Measurements from ENCODE around the gene VKORC1L1.
"Not testable (repeated sequence)": the region's sequence is repeated elsewhere in the genome, so short reads cannot be mapped to it uniquely, and the experiment has no call there.

VKORC1L1 gene

GRCh38 chr7:65953001-65953720 lies 80.3 kb downstream of the VKORC1L1 start:
- Mint-ChIP-seq H3K4me1 (no peaks in the 10 kb centered on the region), H3K27me3 (no peaks in the 10 kb centered on the region), H3K27ac (no peak overlapping the region), H3K4me3 (no peak overlapping the region), H3K9me3 (no peaks in the 10 kb centered on the region)
- DNase-seq (no peak), ATAC-seq (no peak)

- Mint-ChIP-seq H3K4me1 (no peaks in the 10 kb centered on the region), H3K9me3 (no peaks in the 10 kb centered on the region), H3K27me3 (no peaks in the 10 kb centered on the region), H3K4me3 (no peak overlapping the region), H3K27ac (no peak overlapping the region)
- DNase-seq: no peak
- ATAC-seq: no peak
These were observed 81.1 kb downstream of the VKORC1L1 start for GRCh38 chr7:65953890-65954450.

- Mint-ChIP-seq H3K4me1 (no peaks in the 10 kb centered on the region), H3K9me3 (no peaks in the 10 kb centered on the region), H3K4me3 (no peak overlapping the region), H3K27me3 (no peaks in the 10 kb centered on the region), H3K27ac (no peak overlapping the region)
- DNase-seq (no peak), ATAC-seq (no peak)
These were observed 82.8 kb downstream of the VKORC1L1 start for GRCh38 chr7:65955718-65956117.

GRCh38 chr7:65960351-65961074 lies 87.6 kb downstream of the VKORC1L1 start:
- no peaks in the 10 kb centered on the region for H3K4me1 Mint-ChIP-seq
- no peak overlapping the region for H3K4me3 Mint-ChIP-seq
- DNase-seq: no peak
- H3K27me3 Mint-ChIP-seq: no peaks in the 10 kb centered on the region
- H3K27ac Mint-ChIP-seq: no peak overlapping the region
- no peaks in the 10 kb centered on the region for H3K9me3 Mint-ChIP-seq
- ATAC-seq: no peak

GRCh38 chr7:65962033-65962432 lies 89.2 kb downstream of the VKORC1L1 start:
- no peaks in the 10 kb centered on the region for H3K27me3 Mint-ChIP-seq
- H3K27ac Mint-ChIP-seq: peak overlapping the region in 1 of 2 donors; percentile 27
- H3K4me3 Mint-ChIP-seq: no peak overlapping the region
- ATAC-seq (no peak), DNase-seq (no peak)
- H3K9me3 Mint-ChIP-seq: no peaks in the 10 kb centered on the region
- no peaks in the 10 kb centered on the region for H3K4me1 Mint-ChIP-seq

- not testable (repeated sequence) for H3K4me3 Mint-ChIP-seq, H3K9me3 Mint-ChIP-seq, H3K4me1 Mint-ChIP-seq, H3K27me3 Mint-ChIP-seq, ATAC-seq, DNase-seq, H3K27ac Mint-ChIP-seq
These were observed 91.8 kb downstream of the VKORC1L1 start for GRCh38 chr7:65964671-65965070.

GRCh38 chr7:65966146-65966545 lies 93.3 kb downstream of the VKORC1L1 start:
- no peak for DNase-seq
- no peaks in the 10 kb centered on the region for H3K27me3 Mint-ChIP-seq
- no peak overlapping the region for H3K27ac Mint-ChIP-seq
- no peak for ATAC-seq
- H3K9me3 Mint-ChIP-seq: no peaks in the 10 kb centered on the region
- H3K4me1 Mint-ChIP-seq: no peaks in the 10 kb centered on the region
- no peak overlapping the region for H3K4me3 Mint-ChIP-seq

- H3K27me3 Mint-ChIP-seq: no peaks in the 10 kb centered on the region
- H3K27ac Mint-ChIP-seq: peak overlapping the region; percentile 81 to 90
- no peaks in the 10 kb centered on the region for H3K4me1 Mint-ChIP-seq
- no peak for ATAC-seq
- no peaks in the 10 kb centered on the region for H3K9me3 Mint-ChIP-seq
- no peak overlapping the region for H3K4me3 Mint-ChIP-seq
- no peak for DNase-seq
These were observed 94.7 kb downstream of the VKORC1L1 start for GRCh38 chr7:65967361-65968155.

- Mint-ChIP-seq H3K4me1 (no peaks in the 10 kb centered on the region), H3K27me3 (no peaks in the 10 kb centered on the region), H3K27ac (peak overlapping the region; percentile 25 to 67), H3K4me3 (no peak overlapping the region), H3K9me3 (no peaks in the 10 kb centered on the region)
- no peak for DNase-seq
- ATAC-seq: no peak
These were observed 95.6 kb downstream of the VKORC1L1 start for GRCh38 chr7:65968256-65969185.

- no peaks in the 10 kb centered on the region for H3K4me1 Mint-ChIP-seq
These were observed 98.1 kb downstream of the VKORC1L1 start for GRCh38 chr7:65971021-65971420.

GRCh38 chr7:65972976-65973375 lies 100.1 kb downstream of the VKORC1L1 start:
- no peak for DNase-seq
- H3K4me1 Mint-ChIP-seq: no peaks in the 10 kb centered on the region
- no peak for ATAC-seq
- H3K4me3 Mint-ChIP-seq: no peak overlapping the region
- H3K27ac Mint-ChIP-seq: peak overlapping the region in 1 of 2 donors; percentile 36
- no peaks in the 10 kb centered on the region for H3K9me3 Mint-ChIP-seq
- no peaks in the 10 kb centered on the region for H3K27me3 Mint-ChIP-seq

More at GRCh38 chr7:65971021-65971420, 98.1 kb downstream of the VKORC1L1 start:
- no peaks in the 10 kb centered on the region for H3K9me3 Mint-ChIP-seq
- DNase-seq: no peak
- no peak overlapping the region for H3K4me3 Mint-ChIP-seq
- no peak overlapping the region for H3K27ac Mint-ChIP-seq
- ATAC-seq: no peak
- H3K27me3 Mint-ChIP-seq: no peaks in the 10 kb centered on the region

GRCh38 chr7:65974191-65974801 lies 101.4 kb downstream of the VKORC1L1 start:
- H3K27me3 Mint-ChIP-seq: no peaks in the 10 kb centered on the region
- H3K4me3 Mint-ChIP-seq: no peak overlapping the region
- no peaks in the 10 kb centered on the region for H3K4me1 Mint-ChIP-seq
- no peaks in the 10 kb centered on the region for H3K9me3 Mint-ChIP-seq
- ATAC-seq (no peak), DNase-seq (no peak)
- H3K27ac Mint-ChIP-seq: no peak overlapping the region

- no peaks in the 10 kb centered on the region for H3K4me1 Mint-ChIP-seq
- no peaks in the 10 kb centered on the region for H3K27me3 Mint-ChIP-seq
- ATAC-seq (no peak), DNase-seq (no peak)
- H3K4me3 Mint-ChIP-seq: no peak overlapping the region
- no peaks in the 10 kb centered on the region for H3K9me3 Mint-ChIP-seq
- no peak overlapping the region for H3K27ac Mint-ChIP-seq
These were observed 102.0 kb downstream of the VKORC1L1 start for GRCh38 chr7:65974876-65975275.

- DNase-seq (no peak), ATAC-seq (no peak)
- Mint-ChIP-seq H3K4me1 (peaks cover 8% of the 10 kb centered on the region), H3K9me3 (no peaks in the 10 kb centered on the region), H3K27ac (no peak overlapping the region), H3K27me3 (no peaks in the 10 kb centered on the region), H3K4me3 (no peak overlapping the region)
These were observed 103.1 kb downstream of the VKORC1L1 start for GRCh38 chr7:65975814-65976445.

Measured in stimulated activated naive CD8-positive, alpha-beta T cell treated with anti-CD3 and anti-CD28 coated beads, Interleukin-15, amount 100 ng/mL, for 72 hours (primary cell).